ENCODE data around the gene C1orf35.

Gene C1orf35

GRCh38 chr1:228102791-228103620, at the start of gene C1orf35:
TSS of gene C1orf35 (minus strand) at chr1:228103325. CDS start at chr1:228103227, 98 bp downstream.
- peak; percentile 99 for DNase-seq (ENCODE audit: low spot score)

- DNase-seq (ENCODE audit: low spot score): no peak
Measured at GRCh38 chr1:228152918-228153258, 49.8 kb upstream of the C1orf35 start.

- DNase-seq (ENCODE audit: low spot score): no peak
Measured at GRCh38 chr1:228152097-228152917, 49.2 kb upstream of the C1orf35 start.

GRCh38 chr1:228151180-228151925, 48.2 kb upstream of the C1orf35 start:
- DNase-seq (ENCODE audit: low spot score): no peak

GRCh38 chr1:228150461-228151179, 47.5 kb upstream of the C1orf35 start:
- no peak for DNase-seq (ENCODE audit: low spot score)

- DNase-seq (ENCODE audit: low spot score): no peak
Measured at GRCh38 chr1:228150120-228150460, 47.0 kb upstream of the C1orf35 start.

- peak; percentile 84 for DNase-seq (ENCODE audit: low spot score)
Measured at GRCh38 chr1:228149406-228150119, 46.4 kb upstream of the C1orf35 start, which contains the start of gene GJC2. TSS of gene GJC2 (plus strand) at chr1:228149930. CDS start at chr1:228157759, 7,829 bp downstream.

- no peak for DNase-seq (ENCODE audit: low spot score)
Measured at GRCh38 chr1:228148935-228149405, 45.8 kb upstream of the C1orf35 start.

- DNase-seq (ENCODE audit: low spot score): no peak
Measured at GRCh38 chr1:228148196-228148861, 45.2 kb upstream of the C1orf35 start.

GRCh38 chr1:228147768-228148167, 44.6 kb upstream of the C1orf35 start:
- DNase-seq (ENCODE audit: low spot score): no peak

GRCh38 chr1:228147151-228147693, 44.1 kb upstream of the C1orf35 start:
- no peak for DNase-seq (ENCODE audit: low spot score)

GRCh38 chr1:228146417-228147150, 43.5 kb upstream of the C1orf35 start:
- no peak for DNase-seq (ENCODE audit: low spot score)

GRCh38 chr1:228145463-228146416, 42.6 kb upstream of the C1orf35 start:
- no peak for DNase-seq (ENCODE audit: low spot score)

- DNase-seq (ENCODE audit: low spot score): no peak
Measured at GRCh38 chr1:228144993-228145343, 41.8 kb upstream of the C1orf35 start.

GRCh38 chr1:228144193-228144992, 41.3 kb upstream of the C1orf35 start:
- DNase-seq (ENCODE audit: low spot score): no peak

- DNase-seq (ENCODE audit: low spot score): no peak
Measured at GRCh38 chr1:228143480-228144192, 40.5 kb upstream of the C1orf35 start.

- DNase-seq (ENCODE audit: low spot score): no peak
Measured at GRCh38 chr1:228142701-228143136, 39.6 kb upstream of the C1orf35 start.

Measured in iPS-NIHi11 (cell line).